Prostate gland (tissue), 2 donors: Measurements from ENCODE around the gene VAPB. TPM values are rescaled to one million over a fixed set of nuclear protein-coding genes. Genes with fewer than 3 reads are reported as not detected.

Source experiments
- DNase-seq: peaks from one replicate; pipeline ENCODE4 v3.0.0-alpha.2; 2019; ENCODE audit warnings: low spot score
- H3K27ac ChIP-seq, 2 donors: fragments of 200-600 bp; sonication (generic); 2 replicates each; pipeline ENCODE4 v1.5.1; 2017 to 2019
- H3K27me3 ChIP-seq: fragments of 200-600 bp; sonication (generic); replicated peaks from 2 replicates; pipeline ENCODE4 v1.5.1; 2019; ENCODE audit not compliant: insufficient read depth
- H3K36me3 ChIP-seq, 2 donors: fragments of 200-600 bp; sonication (generic); 1 replicate in 1 of 2; 2 replicates in 1 of 2; pipeline versions ENCODE4 v1.5.1 to v1.8.1; 2017 to 2019
- H3K4me1 ChIP-seq: fragments of 200-600 bp; sonication (generic); replicated peaks from 2 replicates; pipeline ENCODE4 v1.5.1; 2019
- H3K4me3 ChIP-seq, 2 donors: fragments of 200-600 bp; sonication (generic); 2 replicates each; pipeline ENCODE4 v1.5.1; 2017 to 2019
- H3K9me3 ChIP-seq: fragments of 200-600 bp; sonication (generic); 2 replicates; pipeline ENCODE4 v1.5.1; 2017
- CTCF ChIP-seq, 4 experiments: fragments of 200-600 bp in 2 of 4; fragments of 450-650 bp in 2 of 4; sonication (generic) in 2 of 4; IDR thresholded peaks; 1 replicate in 3 of 4; 2 replicates in 1 of 4; pipeline ENCODE4 v1.5.1; 2016 to 2019; ENCODE audit warnings: antibody characterized with exemption in 4 of 4, mild to moderate bottlenecking in 2 of 4, moderate library complexity in 2 of 4
- POLR2A ChIP-seq: fragments of 450-650 bp; IDR thresholded peaks from one replicate; pipeline ENCODE4 v1.6.1; 2016; ENCODE audit warnings: antibody characterized with exemption, mild to moderate bottlenecking
- POLR2AphosphoS5 ChIP-seq: sonication (generic); formaldehyde crosslinking; IDR thresholded peaks from one replicate; pipeline ENCODE4 v1.6.1; 2017; ENCODE audit warnings: antibody characterized with exemption
- WGBS: methylation state at CpG from one replicate; pipeline ENCODE4 v1.1.5; 2018; 5-methylcytosine and 5-hydroxymethylcytosine counted together
- intact Hi-C: fragments of 100-400 bp; cut with DNase I; formaldehyde crosslinking; loops from one replicate; pipeline ENCODE4 v1.14.2; 2022
- total RNA-seq, 2 donors: library from RNA; depleted of rRNA; stranded (reverse); fragments of >200 nt; gene quantifications; one replicate each; pipeline ENCODE4 v1.1.0, GENCODE V29; 2016

VAPB gene
- total RNA-seq, 2 donors from 2014 or later: 14.2 to 21.1 TPM

GRCh38 chr20:58375759-58376352 lies 13.2 kb upstream of the VAPB start:
- no peak overlapping the region for H3K4me3 ChIP-seq
- no peaks in the 10 kb centered on the region for H3K9me3 ChIP-seq
- no peak overlapping the region for H3K27ac ChIP-seq
- TF ChIP-seq POLR2AphosphoS5 (no peak), POLR2A (no peak), CTCF (IDR thresholded peaks at IDR 0.05) (no peak)
- no peaks in the 10 kb centered on the region for H3K36me3 ChIP-seq
- no peaks in the 10 kb centered on the region for H3K27me3 ChIP-seq
- intact Hi-C loops: no loop called here
- WGBS: 78% methylated on average over 10 of the region's 10 CpGs
- DNase-seq: no peak
- no peaks in the 10 kb centered on the region for H3K4me1 ChIP-seq

- H3K4me1 ChIP-seq: no peaks in the 10 kb centered on the region
- intact Hi-C loops: no loop called here
- WGBS: 89% methylated on average over 1 of the region's 1 CpG
- no peaks in the 10 kb centered on the region for H3K36me3 ChIP-seq
- no peak for DNase-seq
- H3K4me3 ChIP-seq: no peak overlapping the region
- no peak overlapping the region for H3K27ac ChIP-seq
- TF ChIP-seq POLR2A (no peak), CTCF (IDR thresholded peaks at IDR 0.05) (no peak)
- no peaks in the 10 kb centered on the region for H3K9me3 ChIP-seq
- no peaks in the 10 kb centered on the region for H3K27me3 ChIP-seq
Measured at GRCh38 chr20:58377017-58377416, 12.0 kb upstream of the VAPB start.

- H3K27me3 ChIP-seq: no peaks in the 10 kb centered on the region
- TF ChIP-seq POLR2A (no peak), CTCF (IDR thresholded peaks at IDR 0.05) (no peak)
- 66% methylated on average over 7 of the region's 7 CpGs for WGBS
- no peaks in the 10 kb centered on the region for H3K9me3 ChIP-seq
- H3K36me3 ChIP-seq: no peaks in the 10 kb centered on the region
- DNase-seq: no peak
- H3K4me3 ChIP-seq: no peak overlapping the region
- intact Hi-C loops: no loop called here
- no peaks in the 10 kb centered on the region for H3K4me1 ChIP-seq
- no peak overlapping the region for H3K27ac ChIP-seq
Measured at GRCh38 chr20:58377766-58378401, 11.1 kb upstream of the VAPB start.

GRCh38 chr20:58378704-58379103 lies 10.3 kb upstream of the VAPB start:
- intact Hi-C loops: no loop called here
- no peaks in the 10 kb centered on the region for H3K9me3 ChIP-seq
- no peak overlapping the region for H3K4me3 ChIP-seq
- 69% methylated on average over 3 of the region's 3 CpGs for WGBS
- no peaks in the 10 kb centered on the region for H3K36me3 ChIP-seq
- TF ChIP-seq CTCF (IDR thresholded peaks at IDR 0.05): no peak
- no peak for TF ChIP-seq POLR2A
- TF ChIP-seq POLR2AphosphoS5: no peak
- DNase-seq: no peak
- no peak overlapping the region for H3K27ac ChIP-seq
- no peaks in the 10 kb centered on the region for H3K4me1 ChIP-seq
- H3K27me3 ChIP-seq: no peaks in the 10 kb centered on the region

- 91% methylated on average over 7 of the region's 7 CpGs for WGBS
- H3K9me3 ChIP-seq: no peaks in the 10 kb centered on the region
- H3K4me1 ChIP-seq: no peaks in the 10 kb centered on the region
- DNase-seq: no peak
- H3K36me3 ChIP-seq: no peaks in the 10 kb centered on the region
- intact Hi-C loops: no loop called here
- H3K4me3 ChIP-seq: no peak overlapping the region
- H3K27me3 ChIP-seq: no peaks in the 10 kb centered on the region
- no peak overlapping the region for H3K27ac ChIP-seq
- TF ChIP-seq POLR2AphosphoS5: no peak
- TF ChIP-seq POLR2A: no peak
- TF ChIP-seq CTCF (IDR thresholded peaks at IDR 0.05): no peak
Measured at GRCh38 chr20:58381627-58382026, 7.4 kb upstream of the VAPB start.
